ENCODE measurements around the gene NPR1. TPM values are rescaled to one million over a fixed set of nuclear protein-coding genes. Genes with fewer than 3 reads are reported as not detected.
A peak's percentile ranks its signal among the peaks of the same experiment; 100 is the strongest.

The NPR1 gene
- total and polyA plus RNA-seq, 2 of the 4 experiments (the other 2 are of a cell fraction): 0.02 TPM; not detected in 1

GRCh38 chr1:153742411-153743142 is 64.1 kb downstream of the NPR1 start:
- WGBS, 2 experiments (ENCODE audit: extremely low coverage in 2 of 2, insufficient read length in 1 of 2): no CpG with 5 or more reads among the region's 5 CpGs
- no peak overlapping the region for H3K27ac ChIP-seq (ENCODE audit: insufficient read depth, low read length)
- no peak overlapping the region for H4K8ac ChIP-seq (ENCODE audit: low read depth in 2 of 2, low read length in 2 of 2)
- ChIA-PET POLR2A (ENCODE audit: unreplicated experiment) (no interaction called here), CTCF (interaction anchor here (0.7 to 1.0 kb wide), 2 partner anchors 15 to 25 kb away, joined by 3 to 4 read pairs; partner anchors contain the start of gene INTS3)
- DNase-seq (peak; percentile 56), ATAC-seq (ENCODE audit: low read depth) (peak; percentile 40)
- no peak overlapping the region for H3K4me3 ChIP-seq (ENCODE audit: insufficient read depth, low read depth, low read length)
- H2AK9ac ChIP-seq (replicated peaks; ENCODE audit: low read depth, low read length, poor library complexity): no peak overlapping the region
- H4K91ac ChIP-seq (ENCODE audit: insufficient read depth, low read depth, low read length): no peak overlapping the region
- H3K79me1 ChIP-seq (ENCODE audit: low read depth in 1 of 2, low read length in 2 of 2): peaks cover 23 to 33% of the 10 kb centered on the region in 2 experiments
- no peaks in the 10 kb centered on the region for H3K27me3 ChIP-seq (ENCODE audit: control insufficient read depth, insufficient read depth, low read length)
- H2AK5ac ChIP-seq (ENCODE audit: low read depth, low read length): no peak overlapping the region
- H2BK120ac ChIP-seq (ENCODE audit: low read depth, low read length): no peak overlapping the region
- H3K9me3 ChIP-seq (ENCODE audit: control insufficient read depth, insufficient read depth, low read length): no peaks in the 10 kb centered on the region
- no peak overlapping the region; the same call in 1 of the 2 replicates for H3K23ac ChIP-seq (ENCODE audit: low read depth, low read length)
- H3K4me2 ChIP-seq (ENCODE audit: low read depth, low read length): no peak overlapping the region
- H2AFZ ChIP-seq (replicated peaks; ENCODE audit: low read length, poor library complexity): no peak overlapping the region
- dilution Hi-C loops (cut with HindIII; ENCODE audit: low sequenced_read_pairs, unreplicated experiment): no loop called here
- H3K4ac ChIP-seq (ENCODE audit: low read depth, low read length): no peak overlapping the region; the same call in 1 of the 2 replicates
- no peak overlapping the region for H2BK15ac ChIP-seq (ENCODE audit: low read depth, low read length)
- no peak overlapping the region for H2BK5ac ChIP-seq (ENCODE audit: low read depth, low read length, poor library complexity, severe bottlenecking)
- peaks cover 31% of the 10 kb centered on the region for H3K36me3 ChIP-seq (ENCODE audit: control insufficient read depth, insufficient read depth, low read length)
- no peak overlapping the region for H3K18ac ChIP-seq (ENCODE audit: low read depth, low read length)
- no peak overlapping the region for H3K9ac ChIP-seq (ENCODE audit: low read depth, low read length)
- BruUV-seq (replicated peaks): no TSS peak
- H3K9me1 ChIP-seq (ENCODE audit: insufficient read depth, low read length): peaks cover 10% of the 10 kb centered on the region; the same call in 1 of the 2 replicates
- intact Hi-C loops (cut with micrococcal nuclease): no loop called here
- H3K4me1 ChIP-seq (ENCODE audit: control insufficient read depth, insufficient read depth, low read length): peaks cover 3% of the 10 kb centered on the region
- H3K56ac ChIP-seq (ENCODE audit: extremely low read depth, insufficient read depth, low read length): no peak overlapping the region
- H4K5ac ChIP-seq (ENCODE audit: low read depth, low read length): no peak overlapping the region
- in situ Hi-C loops (cut with MboI; ENCODE audit: low sequenced_read_pairs): no loop called here
- H4K20me1 ChIP-seq (ENCODE audit: insufficient read depth, low read length): no peaks in the 10 kb centered on the region
- no peak overlapping the region; the same call in 1 of the 2 replicates for H3K14ac ChIP-seq (replicated peaks; ENCODE audit: low read depth, low read length)
- H2BK20ac ChIP-seq (ENCODE audit: low read depth, low read length): no peak overlapping the region
- TF ChIP-seq BHLHE40 (IDR thresholded peaks at IDR 0.05; ENCODE audit: low read depth, low read length) (no peak), POLR2A (IDR thresholded peaks at IDR 0.05; ENCODE audit: low read depth, low read length) (no peak), RCOR1 (IDR thresholded peaks at IDR 0.05; ENCODE audit: insufficient replicate concordance, low read length) (no peak), CHD1 (IDR thresholded peaks at IDR 0.05; ENCODE audit: low read depth, low read length) (no peak), MXI1 (IDR thresholded peaks at IDR 0.05; ENCODE audit: borderline replicate concordance, low read depth, low read length) (no peak), NFE2L2 (IDR thresholded peaks at IDR 0.05; ENCODE audit: low read depth, low read length) (no peak), USF2 (IDR thresholded peaks at IDR 0.05; ENCODE audit: low read depth, low read length) (no peak), RAD21 (IDR thresholded peaks at IDR 0.05; ENCODE audit: low read length) (no peak), MAZ (IDR thresholded peaks at IDR 0.05; ENCODE audit: borderline replicate concordance, low read depth, low read length) (no peak), CEBPB (IDR thresholded peaks at IDR 0.05; ENCODE audit: low read depth, low read length) (no peak), FOS (IDR thresholded peaks at IDR 0.05; ENCODE audit: low read depth, low read length) (no peak), MAFK (IDR thresholded peaks at IDR 0.05; ENCODE audit: low read depth, low read length) (no peak), RFX5 (IDR thresholded peaks at IDR 0.05; ENCODE audit: low read depth, low read length) (no peak)
- TF ChIP-seq, protein P1, sequence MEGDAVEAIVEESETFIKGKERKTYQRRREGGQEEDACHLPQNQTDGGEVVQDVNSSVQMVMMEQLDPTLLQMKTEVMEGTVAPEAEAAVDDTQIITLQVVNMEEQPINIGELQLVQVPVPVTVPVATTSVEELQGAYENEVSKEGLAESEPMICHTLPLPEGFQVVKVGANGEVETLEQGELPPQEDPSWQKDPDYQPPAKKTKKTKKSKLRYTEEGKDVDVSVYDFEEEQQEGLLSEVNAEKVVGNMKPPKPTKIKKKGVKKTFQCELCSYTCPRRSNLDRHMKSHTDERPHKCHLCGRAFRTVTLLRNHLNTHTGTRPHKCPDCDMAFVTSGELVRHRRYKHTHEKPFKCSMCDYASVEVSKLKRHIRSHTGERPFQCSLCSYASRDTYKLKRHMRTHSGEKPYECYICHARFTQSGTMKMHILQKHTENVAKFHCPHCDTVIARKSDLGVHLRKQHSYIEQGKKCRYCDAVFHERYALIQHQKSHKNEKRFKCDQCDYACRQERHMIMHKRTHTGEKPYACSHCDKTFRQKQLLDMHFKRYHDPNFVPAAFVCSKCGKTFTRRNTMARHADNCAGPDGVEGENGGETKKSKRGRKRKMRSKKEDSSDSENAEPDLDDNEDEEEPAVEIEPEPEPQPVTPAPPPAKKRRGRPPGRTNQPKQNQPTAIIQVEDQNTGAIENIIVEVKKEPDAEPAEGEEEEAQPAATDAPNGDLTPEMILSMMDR (conservative IDR thresholded peaks at IDR 0.05; ENCODE audit: low read depth, low read length): no peak
- TF ChIP-seq, protein P2, sequence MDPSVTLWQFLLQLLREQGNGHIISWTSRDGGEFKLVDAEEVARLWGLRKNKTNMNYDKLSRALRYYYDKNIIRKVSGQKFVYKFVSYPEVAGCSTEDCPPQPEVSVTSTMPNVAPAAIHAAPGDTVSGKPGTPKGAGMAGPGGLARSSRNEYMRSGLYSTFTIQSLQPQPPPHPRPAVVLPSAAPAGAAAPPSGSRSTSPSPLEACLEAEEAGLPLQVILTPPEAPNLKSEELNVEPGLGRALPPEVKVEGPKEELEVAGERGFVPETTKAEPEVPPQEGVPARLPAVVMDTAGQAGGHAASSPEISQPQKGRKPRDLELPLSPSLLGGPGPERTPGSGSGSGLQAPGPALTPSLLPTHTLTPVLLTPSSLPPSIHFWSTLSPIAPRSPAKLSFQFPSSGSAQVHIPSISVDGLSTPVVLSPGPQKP (IDR thresholded peaks at IDR 0.05; ENCODE audit: borderline replicate concordance, low read depth, low read length): no peak
